Measurements from ENCODE around the gene KAZN.

KAZN gene

DNA sequence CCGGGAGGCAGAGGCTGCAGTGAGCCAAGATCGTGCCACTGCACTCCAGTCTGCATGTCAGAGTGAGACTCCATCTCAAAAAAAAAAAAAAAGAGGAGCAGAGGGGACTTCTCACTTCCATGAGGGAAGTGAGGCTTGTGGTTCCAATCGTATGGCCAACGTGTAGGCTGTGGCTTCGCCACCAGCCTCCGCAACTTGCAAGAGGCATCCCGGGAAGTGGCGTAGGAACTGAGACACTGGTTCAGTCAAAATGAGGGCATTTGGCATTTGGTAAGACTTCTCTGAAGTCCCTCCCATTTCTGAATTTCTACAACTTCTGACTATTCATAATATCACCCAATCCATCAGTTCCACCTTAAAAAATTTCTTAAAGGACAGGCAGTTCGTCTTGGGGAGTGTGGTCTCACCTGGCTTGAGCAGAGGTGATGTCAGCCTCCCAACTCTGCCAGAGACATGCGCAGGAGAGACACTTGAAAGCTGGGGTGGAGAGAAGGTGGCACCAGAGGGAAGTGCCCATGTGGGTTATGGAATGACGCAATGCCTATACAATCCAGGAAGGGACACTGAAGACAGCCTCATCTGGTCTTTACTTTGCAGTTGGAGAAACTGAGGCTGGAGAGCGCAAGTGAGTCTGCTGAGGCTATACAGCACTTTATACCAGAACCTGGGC lies 17.2 kb downstream of the KAZN start:
- DNase-seq, result peak; percentile 60 to 85

DNA sequence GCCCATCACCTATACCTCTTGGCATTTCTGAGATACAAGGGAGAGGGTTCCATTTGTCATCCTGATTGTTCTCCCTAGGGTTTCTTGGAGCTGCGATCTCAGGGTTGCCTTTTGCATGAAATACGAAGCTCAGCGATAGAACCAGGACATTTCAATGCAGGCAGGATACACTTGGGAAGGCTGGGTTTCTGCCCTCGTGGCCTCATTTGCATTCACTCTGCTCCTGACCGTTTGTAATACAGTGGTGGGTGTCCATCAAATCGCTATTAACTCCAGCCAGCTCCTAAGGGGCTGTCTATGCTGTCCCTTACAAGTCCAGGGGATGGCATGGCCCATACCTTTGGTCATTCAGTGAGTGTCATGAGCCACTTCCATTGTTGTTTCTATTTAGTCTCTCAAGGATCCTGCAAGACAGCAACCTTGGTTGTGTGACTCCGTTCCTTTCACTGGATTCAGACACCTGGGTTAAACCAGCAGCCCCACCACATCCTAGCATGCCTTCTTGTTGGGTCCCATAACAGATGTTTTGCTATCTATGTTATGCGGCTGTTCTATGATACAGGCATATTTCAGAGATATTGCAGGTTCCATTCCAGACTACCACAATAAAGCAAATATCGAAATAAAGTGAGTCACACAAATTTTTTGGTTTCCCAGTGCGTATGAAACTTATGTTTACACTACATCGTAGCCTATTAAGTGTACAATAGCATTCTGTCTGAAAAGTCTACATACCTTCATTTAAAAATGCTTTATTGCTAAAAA lies 18.3 kb downstream of the KAZN start:
- DNase-seq, result no peak

DNA sequence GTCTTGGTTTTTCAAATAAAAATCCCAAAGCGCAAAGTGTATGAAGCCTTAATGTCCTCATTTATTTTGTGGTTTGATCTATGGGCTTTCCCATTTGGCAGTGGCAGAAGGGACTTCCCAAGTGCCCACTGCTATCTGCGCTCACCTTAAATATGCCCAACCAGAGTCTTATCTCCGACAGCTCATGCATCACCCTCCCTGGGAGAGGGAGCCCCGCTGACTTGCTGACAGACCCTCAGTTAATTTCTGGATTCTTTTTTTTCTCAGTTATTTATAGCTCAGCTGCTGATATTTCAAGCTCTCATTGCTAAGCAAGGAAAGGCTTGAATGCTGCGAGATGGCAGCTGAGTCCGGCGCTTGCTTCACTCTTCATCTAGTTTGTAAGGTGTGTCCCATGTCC lies 19.3 kb downstream of the KAZN start:
- DNase-seq, result no peak

DNA sequence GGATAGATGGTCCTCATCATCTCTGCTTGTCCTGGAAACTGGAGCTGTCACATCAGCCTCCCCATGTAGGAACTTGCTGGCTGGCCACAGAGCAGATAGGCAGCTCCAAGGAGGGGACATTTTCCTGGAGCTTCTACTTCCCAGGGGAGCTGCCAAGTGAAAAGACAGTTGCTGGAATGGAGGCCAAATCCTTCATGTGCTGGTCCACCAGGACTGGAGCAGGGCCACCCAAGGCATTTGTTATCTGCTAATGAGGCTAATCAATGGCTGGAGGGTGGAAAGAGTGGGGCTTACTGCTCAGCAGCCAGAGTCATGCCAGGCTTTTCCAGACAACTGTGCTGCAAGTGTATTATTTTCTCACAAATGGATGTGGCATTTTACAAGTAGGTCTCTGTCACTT lies 22.5 kb downstream of the KAZN start:
- no peak for DNase-seq

DNA sequence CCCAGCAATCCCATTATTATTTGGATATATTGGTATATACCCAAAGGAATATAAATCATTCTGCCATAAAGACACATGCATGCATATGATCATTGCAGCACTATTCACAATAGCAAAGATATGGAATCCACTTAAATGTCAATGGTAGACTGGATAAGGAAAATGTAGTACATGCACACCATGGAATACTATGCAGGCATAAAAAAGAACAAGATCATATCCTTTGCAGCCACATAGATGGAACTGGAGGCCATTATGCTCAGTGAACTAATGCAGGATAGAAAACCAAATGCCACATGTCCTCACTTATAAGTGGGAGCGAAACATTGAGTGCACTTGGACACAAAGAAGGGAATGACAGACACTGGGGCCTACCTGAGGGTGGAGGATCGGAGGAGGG lies 24.6 kb downstream of the KAZN start:
- no peak for DNase-seq

DNA sequence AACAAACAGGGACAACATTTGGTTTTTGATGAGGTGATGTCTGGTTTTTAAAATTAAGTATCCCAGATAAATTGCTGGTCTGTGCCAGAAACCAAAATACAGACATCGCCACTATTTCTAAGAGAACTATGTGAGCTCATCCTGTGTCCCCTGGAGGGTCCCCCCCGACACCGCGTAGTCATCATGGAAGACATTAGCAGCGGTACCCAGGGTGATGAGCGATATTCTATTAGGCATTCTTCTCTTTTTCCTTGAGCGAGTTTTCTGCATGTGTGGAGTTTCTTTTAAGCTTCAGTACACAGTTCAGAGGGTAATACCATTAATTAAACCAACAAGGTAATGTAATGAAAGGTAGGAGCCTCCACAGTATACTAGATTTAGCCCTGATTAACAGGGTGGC lies 26.5 kb downstream of the KAZN start:
- DNase-seq, result no peak

DNA sequence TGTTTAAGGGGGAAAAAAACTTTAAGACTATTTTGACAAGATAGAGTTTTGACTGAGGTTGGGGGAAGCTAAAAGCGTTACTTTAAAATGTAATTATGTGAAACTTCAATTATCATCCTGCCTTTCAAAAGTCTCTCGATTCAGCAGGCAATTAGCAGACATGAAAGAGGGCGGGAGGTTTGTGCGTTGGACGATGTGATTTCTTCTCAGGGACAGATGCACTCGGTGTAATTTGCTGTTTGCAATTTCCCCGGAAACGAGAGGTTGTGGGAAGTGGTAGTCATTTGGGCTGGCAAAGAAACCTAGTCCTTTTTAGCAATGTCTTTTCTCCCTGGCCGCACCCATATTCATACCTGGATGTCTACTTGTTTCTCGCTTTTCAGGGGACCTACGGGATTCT lies 27.1 kb downstream of the KAZN start:
- DNase-seq, result no peak

DNA sequence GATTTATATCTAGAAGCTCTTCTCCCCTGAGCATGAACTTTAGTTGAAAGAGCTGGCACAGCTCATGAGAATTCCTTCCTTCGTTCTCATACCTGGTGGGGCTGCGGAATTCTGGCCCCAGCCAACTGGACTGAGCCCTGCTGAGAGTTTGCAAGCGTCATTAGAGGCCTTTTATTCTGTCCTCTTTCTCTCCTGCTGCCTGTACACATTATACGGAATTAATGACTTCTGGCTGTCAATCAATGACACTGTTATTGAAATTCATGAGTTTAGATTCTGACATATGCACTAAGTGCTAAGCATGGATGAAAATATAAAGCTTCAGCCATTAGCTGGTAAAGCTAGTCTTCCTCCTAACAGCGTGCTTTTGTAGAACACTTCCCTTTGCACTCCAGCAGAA lies 27.5 kb downstream of the KAZN start:
- no peak for DNase-seq

DNA sequence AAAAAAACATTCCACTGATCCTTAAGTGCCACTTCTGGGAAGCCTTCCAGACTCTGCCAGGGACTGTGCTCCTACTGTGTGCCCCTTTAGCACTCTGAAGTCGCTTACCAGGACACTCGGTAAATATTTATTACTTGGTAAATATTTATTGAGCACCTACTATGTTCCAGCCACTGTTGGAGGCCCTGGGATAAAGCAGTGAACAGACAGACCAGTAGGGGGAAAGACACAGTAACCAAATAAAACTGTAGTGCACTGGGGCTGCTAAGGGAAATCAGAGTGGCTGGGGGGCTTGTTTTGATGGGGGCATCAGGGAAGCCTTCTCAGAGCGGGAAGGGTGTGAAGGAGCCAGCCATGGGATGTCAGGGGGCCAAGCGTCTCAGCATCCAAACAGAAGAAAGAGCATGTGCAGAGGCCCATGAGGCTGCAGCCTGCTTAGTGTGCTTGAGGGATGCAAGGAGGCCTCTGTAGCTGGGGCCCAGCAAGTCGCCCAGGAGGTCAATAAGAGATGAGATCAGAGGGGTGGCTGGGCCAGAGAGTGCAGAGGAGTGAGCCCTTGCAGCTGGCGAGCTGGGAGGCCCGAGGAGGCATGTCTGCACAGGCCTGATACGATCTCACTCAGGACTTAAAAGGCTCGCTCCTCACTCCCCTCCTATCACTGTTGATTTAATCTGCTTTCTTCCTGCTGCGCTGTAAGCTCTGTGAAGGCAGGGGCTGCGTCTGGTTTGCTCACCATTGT lies 28.6 kb downstream of the KAZN start:
- DNase-seq, result no peak

DNA sequence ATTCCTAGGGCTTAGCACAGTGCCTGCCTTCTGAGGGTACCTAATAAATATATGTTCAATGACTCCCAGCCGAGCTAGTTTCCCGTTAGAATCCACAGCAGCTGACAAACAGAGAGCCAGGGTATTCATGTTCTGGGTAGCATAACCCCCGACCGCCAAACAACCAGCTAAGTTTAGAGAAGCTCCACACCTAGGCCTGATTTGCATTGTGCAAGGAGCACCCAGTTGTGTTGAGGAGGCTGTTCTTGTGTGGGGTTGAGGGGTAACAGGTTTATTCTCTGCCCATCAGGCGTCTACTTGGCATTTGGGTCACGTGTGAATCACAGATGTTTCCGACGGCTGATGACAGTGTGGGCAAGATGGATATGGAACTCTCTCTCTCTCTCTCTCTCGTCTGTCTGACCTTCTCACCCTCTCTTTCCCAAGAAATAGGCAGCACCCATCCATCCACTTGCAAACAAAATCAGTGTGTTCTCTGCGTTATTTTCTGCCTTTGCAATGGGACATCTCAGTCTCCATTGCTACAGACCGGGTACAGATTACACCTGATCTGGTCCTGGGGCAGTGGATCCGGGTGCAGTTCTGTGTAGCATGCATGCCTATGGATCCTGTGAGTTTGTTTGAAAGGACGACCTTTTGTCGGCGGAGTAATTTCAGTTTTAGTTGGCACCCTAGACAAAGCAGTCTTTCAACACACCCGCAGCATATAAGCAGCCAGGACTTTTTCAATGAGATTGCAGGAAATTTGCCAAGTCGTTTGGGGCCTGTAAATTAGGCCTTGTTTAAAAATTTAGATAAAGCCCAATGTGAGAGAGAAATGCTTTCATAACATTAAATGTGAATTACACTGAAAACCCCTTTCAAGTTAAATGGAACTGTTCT lies 29.4 kb downstream of the KAZN start:
- no peak for DNase-seq

DNA sequence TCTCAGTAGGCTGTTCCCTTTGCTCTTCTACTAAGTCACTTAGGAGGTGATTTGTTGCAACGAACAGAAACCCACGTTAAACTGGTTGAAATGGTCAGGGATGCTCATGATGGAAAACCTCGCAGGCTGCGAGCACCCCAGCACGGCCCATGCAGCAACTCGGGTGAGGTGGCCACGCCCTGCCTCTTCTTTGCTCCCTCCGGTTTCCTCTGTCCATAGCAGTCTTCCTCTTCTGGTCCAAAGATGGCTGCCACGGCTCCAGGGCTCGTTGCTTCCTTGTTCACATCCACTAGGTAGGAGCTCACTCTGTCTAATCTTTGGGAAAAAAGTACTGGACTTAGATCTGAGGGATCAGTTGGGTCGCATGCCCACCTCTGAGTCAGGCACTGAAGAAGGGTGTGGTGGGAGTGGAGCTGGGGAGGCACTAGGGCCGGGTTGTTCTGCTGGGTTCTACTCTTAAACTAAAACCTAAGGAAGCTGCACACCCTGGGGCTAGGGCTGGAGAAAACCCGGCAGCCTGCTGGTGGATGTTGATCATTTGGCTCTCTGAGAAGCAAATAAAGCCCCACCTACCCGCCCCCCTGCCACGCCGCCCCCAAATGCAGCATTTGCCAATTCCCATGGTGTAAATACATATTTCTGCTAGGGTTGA lies 31.0 kb downstream of the KAZN start:
- no peak for DNase-seq

DNA sequence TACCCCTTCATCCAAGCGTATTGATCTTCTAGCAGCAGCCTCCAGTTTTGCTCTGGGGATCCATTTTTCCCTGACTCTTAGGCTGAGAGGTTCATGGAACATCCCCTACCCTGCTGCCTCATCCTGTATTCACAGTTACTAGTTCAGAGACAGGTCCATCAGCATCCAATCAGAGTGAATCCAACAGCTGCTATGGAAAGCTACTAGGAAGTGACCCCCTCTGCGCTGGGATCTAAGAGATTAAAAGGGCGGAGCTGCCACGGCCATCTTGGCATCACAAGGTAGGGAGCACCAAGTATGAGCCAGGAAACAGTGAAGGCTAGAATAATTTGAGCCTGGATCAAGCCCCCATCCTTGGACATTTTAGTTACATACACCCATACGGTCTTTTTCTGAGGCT lies 32.5 kb downstream of the KAZN start:
- no peak for DNase-seq

DNA sequence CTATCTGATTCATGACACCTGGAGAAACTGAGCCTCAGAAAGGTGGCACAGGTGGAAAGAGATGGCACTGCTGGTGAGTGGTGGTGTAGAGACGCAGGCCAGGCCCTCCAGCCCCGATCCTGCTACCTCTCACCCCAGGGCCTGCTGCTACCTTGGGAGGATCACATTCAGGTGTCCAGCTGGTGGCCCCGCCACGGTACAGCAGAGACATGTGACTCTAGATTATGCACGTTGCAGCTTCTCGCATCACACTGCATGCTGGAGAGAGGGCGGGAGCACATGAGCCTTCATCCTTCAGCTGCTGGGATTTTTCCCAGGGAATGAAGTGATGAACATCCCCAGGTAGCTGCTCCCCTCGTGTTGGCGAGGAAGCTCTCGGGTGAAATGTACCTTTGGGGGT lies 32.9 kb downstream of the KAZN start:
- DNase-seq, result no peak

DNA sequence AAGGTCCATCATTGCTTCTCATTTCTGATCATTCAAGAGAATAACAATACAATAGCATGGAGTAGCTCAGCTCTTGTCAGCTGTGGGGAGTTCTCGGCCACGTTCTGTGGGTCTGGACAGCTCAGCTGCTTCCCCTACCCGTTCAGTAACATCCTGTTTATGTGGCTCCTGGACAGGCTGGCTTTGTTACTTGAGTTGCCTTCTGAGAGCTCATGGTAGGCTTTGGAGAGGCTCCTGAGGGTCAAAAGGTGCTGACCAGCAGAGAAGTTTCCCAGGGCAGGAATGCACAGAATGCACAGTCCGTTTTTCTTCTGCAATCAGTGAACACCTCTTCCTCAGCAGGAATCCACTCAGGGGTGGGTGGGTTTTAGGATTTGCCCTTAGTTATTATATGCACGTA lies 36.0 kb downstream of the KAZN start:
- no peak for DNase-seq

DNA sequence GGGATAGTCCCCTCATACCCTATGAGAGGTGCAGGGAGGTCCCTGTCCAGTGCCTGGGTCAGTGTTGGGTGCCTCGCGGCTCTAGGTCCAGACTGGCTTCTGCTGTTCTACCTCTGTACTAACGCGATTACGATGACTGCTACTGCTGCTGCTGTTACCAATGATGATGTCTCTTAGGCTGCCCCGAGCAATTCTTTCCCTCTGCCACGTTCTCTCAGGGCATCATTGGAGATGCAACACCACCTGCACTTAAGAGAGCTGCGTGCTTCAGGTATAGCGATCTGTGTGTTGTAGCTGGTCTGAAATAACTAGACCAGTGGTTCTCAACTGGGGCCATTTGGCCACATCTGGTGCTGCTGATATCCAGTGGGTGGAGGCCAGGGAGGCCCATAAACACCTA lies 36.9 kb downstream of the KAZN start:
- no peak for DNase-seq

DNA sequence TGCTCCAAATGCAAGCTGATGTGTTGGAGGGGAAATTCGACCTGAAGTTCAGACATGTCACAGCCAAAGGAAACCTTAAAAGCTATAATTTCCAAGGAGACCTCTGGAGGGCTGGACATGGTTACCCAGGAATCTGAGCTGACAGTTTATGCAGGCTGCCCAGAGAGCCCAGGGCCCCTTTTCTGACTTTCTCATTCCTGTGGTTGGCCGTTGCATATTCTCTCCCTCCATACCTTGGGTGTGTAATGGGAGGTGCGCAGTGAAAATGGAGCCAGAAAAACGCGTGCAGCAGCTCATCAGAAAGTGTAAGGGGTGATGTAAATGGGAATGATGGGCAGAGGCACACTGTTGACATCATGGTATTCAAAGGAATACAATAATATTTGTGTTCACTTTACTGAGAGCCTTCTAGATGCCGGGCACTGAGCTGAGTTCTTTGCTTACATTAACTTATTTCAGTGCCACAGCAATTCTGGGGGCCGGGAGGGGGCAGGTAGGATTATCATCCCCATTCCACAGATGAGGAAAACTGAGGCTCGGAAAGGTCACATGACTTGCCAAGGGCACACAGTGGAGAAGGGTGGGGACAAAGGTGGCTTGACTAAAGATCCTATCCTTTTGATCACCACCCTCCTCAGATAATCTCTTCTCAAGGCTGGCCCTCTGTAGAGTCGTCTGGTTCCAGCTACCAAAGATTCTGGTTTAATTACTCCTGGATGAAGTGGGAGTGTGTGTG lies 38.6 kb downstream of the KAZN start:
- no peak for DNase-seq

DNA sequence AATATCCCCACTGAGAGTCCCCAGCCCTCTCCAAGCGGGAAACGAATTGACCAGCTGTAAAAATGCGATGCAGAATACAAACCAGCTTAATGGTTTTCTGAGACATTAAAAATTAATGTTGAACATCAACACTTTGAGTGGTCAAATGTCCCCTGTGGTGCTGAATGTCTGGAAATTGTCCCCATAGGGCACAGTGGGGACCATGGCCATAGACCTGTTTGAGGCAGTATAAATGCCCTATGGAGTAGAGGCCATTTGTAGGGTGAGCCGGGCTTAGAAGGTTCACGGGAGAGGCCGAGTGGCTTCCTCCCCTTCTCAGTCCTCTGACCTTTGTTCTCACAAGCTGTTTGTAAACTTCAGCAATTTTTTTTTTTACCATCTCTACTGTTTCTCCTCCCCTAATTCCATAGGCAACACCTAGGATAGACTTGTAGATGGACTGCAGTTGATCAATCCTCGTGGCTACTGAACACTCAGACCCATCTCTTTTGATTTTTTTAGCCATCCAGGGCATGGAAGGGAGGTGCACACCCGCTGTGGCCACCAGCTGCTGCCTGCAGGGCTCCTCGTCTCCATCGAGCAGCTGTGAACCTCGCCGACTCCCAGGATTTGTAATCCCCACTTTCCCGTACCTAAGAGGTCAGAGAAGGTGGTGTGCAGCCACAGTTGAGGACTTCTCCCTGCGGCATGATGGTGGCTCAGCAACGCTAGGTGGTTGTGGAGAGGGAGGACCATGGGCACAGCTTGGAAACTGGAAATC lies 41.0 kb downstream of the KAZN start:
- DNase-seq, result no peak

DNA sequence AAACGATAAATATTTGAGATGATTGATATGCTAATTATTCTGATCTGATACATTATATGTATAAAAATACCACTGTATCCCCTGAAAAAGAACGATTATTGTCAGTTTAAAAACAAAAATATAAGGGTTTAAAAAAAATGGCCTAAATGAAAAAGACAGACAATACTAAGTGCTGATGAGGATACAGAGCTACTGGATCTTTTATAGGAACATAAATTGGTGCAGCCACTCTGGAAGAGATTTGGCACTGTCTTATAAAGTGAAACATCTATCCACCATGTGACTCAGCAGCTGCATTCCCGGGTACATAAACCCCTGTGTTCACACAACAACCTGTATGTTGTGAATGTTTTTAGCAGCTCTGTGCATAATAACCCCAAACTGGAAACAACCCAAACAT lies 44.2 kb downstream of the KAZN start:
- no peak for DNase-seq

DNA sequence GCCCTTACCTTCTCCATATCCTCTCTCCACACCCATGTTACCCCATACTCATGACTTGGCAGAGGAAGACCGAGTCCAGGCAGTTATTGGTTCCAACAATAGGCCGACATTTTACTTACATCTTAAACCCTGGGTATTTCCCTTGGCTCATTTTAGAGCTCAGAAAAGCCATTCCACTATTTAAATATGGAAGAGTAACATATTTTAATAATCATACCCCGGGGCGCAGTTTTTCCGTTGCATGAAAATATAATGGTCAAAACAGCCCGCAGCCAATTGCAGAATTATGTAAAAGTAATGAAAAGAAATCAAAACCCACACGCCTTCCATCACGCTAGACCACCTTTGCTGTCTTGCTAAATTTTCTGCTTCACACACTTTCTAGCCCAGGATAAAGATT lies 48.5 kb downstream of the KAZN start:
- no peak for DNase-seq

DNA sequence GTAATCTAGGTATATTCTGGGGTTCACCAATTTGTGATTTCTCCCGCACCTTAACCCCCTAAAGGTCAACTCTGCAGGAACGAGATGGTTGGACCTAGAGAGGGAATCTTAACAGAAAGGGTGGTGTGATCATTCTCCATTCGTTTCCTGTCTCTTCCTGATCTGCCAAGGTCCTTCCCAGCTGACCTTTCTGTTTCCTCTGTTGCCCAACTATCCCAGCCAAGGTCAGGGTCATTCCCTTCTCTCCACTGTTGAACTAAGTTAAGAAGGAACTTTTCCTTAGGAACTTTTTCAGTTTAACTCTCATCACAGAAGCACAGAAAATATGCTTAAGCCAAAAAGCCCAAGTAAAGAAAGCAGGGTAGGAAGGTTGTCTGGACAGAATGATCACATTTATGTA lies 49.3 kb downstream of the KAZN start:
- DNase-seq, result no peak

DNA sequence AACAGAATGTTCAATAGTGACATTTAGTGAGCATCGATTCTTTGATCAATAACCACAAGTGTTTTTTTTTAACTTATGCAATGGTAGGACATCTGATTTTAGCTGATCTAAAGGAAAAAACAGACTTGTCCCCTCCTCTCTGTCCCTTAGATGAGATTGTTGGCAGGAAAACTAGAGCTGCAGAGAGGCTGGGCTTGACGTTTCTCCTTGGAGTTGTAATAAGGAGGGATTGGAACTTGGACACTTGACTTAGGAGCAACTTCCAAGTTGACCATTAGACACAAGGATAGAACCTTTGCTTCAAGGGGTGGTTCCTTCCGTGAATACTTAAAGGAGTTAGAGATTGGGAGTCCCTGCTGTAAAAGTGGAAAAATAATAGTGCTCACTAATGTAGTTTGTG lies 49.9 kb downstream of the KAZN start:
- no peak for DNase-seq

All from inflammatory macrophage treated with lipopolysaccharide for 1 hour (primary cell).